Vagina (tissue), 2 donors: ENCODE results near the gene TTLL4. TPM values are rescaled to one million over a fixed set of nuclear protein-coding genes. Genes with fewer than 3 reads are reported as not detected.
"Not testable (repeated sequence)": the region's sequence is repeated elsewhere in the genome, so short reads cannot be mapped to it uniquely, and the experiment has no call there.

ENCODE experiments used
- DNase-seq, 2 donors: peaks; one replicate each; pipeline ENCODE4 v3.0.0-alpha.2; 2017; ENCODE audit errors: extremely low spot score in 2 of 2
- H3K27ac ChIP-seq: fragments of 200-600 bp; sonication (generic); one replicate; pipeline ENCODE4 v1.5.1; 2019
- H3K27me3 ChIP-seq: fragments of 200-600 bp; sonication (generic); one replicate; pipeline ENCODE4 v1.5.1; 2019
- H3K36me3 ChIP-seq, 2 donors: fragments of 200-600 bp; sonication (generic); one replicate each; pipeline ENCODE4 v1.5.1; 2017 to 2019
- H3K4me1 ChIP-seq: fragments of 200-600 bp; sonication (generic); one replicate; pipeline ENCODE4 v1.5.1; 2019
- H3K4me3 ChIP-seq, 2 donors: fragments of 200-600 bp; sonication (generic); 1 replicate in 1 of 2; 2 replicates in 1 of 2; pipeline ENCODE4 v1.5.1; 2016 to 2019
- H3K9me3 ChIP-seq: fragments of 200-600 bp; sonication (generic); one replicate; pipeline ENCODE4 v1.5.1; 2019
- POLR2A ChIP-seq, 2 donors: fragments of 450-650 bp; IDR thresholded peaks; one replicate each; pipeline ENCODE4 v1.6.1; 2017; ENCODE audit warnings: antibody characterized with exemption in 2 of 2, mild to moderate bottlenecking in 2 of 2, moderate library complexity in 2 of 2
- POLR2AphosphoS5 ChIP-seq, 2 donors: sonication (generic); formaldehyde crosslinking; IDR thresholded peaks; one replicate each; pipeline ENCODE4 v1.9.0; 2017; ENCODE audit warnings: antibody characterized with exemption in 2 of 2, mild to moderate bottlenecking in 2 of 2, low read depth in 1 of 2; ENCODE audit not compliant: insufficient read depth in 1 of 2
- intact Hi-C: fragments of 100-400 bp; cut with DNase I; formaldehyde crosslinking; loops from one replicate; pipeline ENCODE4 v1.15.1; 2023
- total RNA-seq: library from RNA; depleted of rRNA; stranded (reverse); fragments of >200 nt; gene quantifications from one replicate; pipeline ENCODE4 v1.2.3, GENCODE V29; 2016
- TF ChIP-seq, protein P1 (sequence below), 3 experiments: fragments of 450-650 bp in 2 of 3; fragments of 200-600 bp in 1 of 3; sonication (generic) in 1 of 3; IDR thresholded peaks; one replicate each; pipeline ENCODE4 v1.5.1; 2017 to 2019; ENCODE audit warnings: antibody characterized with exemption in 3 of 3, mild to moderate bottlenecking in 2 of 3, moderate library complexity in 2 of 3

The TTLL4 gene
- total RNA-seq, 1 donor from 2014 or later = 23.3 TPM

DNA sequence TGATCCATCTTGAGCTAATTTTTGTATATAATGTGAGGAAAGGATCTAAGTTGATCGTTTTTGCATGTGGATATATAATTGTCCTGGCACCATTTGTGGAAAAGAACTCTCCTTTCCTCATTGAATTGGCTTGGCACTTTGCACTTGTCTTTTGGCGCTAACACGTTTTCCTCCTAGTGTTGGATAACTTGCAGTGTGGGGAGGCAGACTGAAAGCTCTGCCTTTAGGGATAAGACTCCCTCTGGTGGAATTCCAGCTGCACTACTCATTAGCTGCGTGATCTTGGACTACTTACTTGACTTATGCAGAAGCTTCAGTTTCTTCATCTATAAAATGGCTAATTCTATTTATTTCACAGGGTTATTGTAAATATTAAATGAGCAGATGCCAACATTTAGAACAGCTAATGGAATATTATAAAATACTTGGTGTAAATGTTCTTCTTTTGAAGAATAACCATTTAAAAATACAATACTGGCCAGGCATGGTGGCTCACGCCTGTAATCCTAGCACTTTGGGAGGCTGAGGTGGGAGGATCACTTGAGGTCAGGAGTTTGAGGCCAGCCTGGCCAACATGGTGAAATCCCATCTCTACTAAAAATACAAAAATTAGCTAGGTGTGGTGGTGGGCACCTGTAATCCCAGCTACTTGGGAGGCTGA, 23.1 kb upstream of the TTLL4 start:
- DNase-seq, intact Hi-C loops: not testable (repeated sequence)
- H3K36me3 ChIP-seq = peaks cover 0 to 18% of the 10 kb centered on the region in 2 donors

DNA sequence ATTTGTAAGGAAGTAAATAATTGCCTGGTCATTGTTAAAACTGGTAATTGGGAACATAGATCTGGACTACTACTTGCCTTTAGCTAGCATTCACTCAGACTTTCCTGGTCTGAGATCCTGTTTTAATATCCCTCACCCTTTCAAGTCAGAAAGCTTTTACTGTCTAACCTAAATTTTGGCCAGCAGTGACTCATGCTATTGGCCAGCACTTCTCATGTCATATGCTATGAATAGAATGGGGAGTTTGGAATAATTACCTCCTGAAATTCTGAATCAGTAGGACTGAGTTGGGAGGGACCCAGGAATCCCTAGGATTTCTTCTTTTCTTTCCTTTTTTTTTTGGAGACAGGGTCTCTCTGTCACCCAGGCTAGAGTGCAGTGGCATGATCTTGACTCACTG, 19.4 kb upstream of the TTLL4 start:
- no peak for DNase-seq
- no peaks in the 10 kb centered on the region for H3K27me3 ChIP-seq
- no peaks in the 10 kb centered on the region for H3K4me1 ChIP-seq
- no peak for TF ChIP-seq POLR2AphosphoS5 (IDR thresholded peaks at IDR 0.05; ENCODE audit: insufficient read depth in 1 of 2, low read depth in 1 of 2)
- TF ChIP-seq, protein P1, sequence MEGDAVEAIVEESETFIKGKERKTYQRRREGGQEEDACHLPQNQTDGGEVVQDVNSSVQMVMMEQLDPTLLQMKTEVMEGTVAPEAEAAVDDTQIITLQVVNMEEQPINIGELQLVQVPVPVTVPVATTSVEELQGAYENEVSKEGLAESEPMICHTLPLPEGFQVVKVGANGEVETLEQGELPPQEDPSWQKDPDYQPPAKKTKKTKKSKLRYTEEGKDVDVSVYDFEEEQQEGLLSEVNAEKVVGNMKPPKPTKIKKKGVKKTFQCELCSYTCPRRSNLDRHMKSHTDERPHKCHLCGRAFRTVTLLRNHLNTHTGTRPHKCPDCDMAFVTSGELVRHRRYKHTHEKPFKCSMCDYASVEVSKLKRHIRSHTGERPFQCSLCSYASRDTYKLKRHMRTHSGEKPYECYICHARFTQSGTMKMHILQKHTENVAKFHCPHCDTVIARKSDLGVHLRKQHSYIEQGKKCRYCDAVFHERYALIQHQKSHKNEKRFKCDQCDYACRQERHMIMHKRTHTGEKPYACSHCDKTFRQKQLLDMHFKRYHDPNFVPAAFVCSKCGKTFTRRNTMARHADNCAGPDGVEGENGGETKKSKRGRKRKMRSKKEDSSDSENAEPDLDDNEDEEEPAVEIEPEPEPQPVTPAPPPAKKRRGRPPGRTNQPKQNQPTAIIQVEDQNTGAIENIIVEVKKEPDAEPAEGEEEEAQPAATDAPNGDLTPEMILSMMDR (IDR thresholded peaks at IDR 0.05) = no peak
- TF ChIP-seq POLR2A (IDR thresholded peaks at IDR 0.05) = no peak
- H3K36me3 ChIP-seq = peaks cover 0 to 25% of the 10 kb centered on the region in 2 donors
- H3K4me3 ChIP-seq = no peak overlapping the region
- H3K9me3 ChIP-seq = no peaks in the 10 kb centered on the region
- intact Hi-C loops = no loop called here
- H3K27ac ChIP-seq = peak overlapping the region; percentile 30

More for the DNA sequence above, 23.1 kb upstream of the TTLL4 start:
- H3K9me3 ChIP-seq, H3K4me3 ChIP-seq, H3K27me3 ChIP-seq, H3K27ac ChIP-seq, H3K4me1 ChIP-seq: not testable (repeated sequence)
- TF ChIP-seq, protein P1 (IDR thresholded peaks at IDR 0.05) = peak; percentile 17 to 54 (median 50)
- TF ChIP-seq POLR2AphosphoS5 (IDR thresholded peaks at IDR 0.05; ENCODE audit: insufficient read depth in 1 of 2, low read depth in 1 of 2) = peak in 1 of 2 donors; percentile 41

DNA sequence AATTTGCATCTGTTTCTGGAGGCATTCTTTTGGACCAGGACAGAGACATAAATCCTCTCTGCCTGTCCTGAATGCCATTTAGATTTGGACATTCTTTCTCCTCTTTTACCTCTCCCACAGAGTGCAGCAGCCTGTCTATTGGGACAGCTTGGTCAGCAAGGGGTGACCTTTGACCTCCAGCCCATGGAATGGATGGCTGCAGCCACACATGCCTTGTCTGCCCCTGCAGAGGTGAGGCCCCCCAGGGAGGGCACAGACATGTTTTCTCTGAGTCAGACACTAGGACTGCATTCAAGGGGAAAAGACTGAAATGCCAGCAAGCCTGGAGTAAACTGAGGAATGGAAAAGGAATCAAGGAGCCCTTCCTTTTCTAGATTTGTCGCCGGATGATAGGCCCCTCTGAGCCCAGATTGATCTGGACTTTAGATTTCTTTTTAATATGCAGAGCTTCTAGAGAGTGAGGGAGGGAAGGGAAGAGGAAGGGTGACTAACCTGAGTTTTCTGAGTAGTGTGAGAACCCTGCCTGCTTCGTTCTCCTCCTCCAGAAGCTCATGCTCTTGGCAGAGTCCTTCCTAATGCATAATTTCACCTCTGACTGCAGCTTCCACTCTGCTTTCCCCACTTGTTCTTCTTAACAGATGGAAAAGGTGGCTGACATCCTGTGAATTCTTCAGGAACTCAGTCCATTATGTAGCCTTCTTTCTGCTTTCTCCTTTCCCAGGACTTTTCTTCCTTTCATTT, 16.1 kb upstream of the TTLL4 start:
- Histone ChIP-seq H3K36me3 (peaks cover 0 to 41% of the 10 kb centered on the region in 2 donors), H3K27me3 (no peaks in the 10 kb centered on the region), H3K4me3 (no peak overlapping the region), H3K4me1 (no peaks in the 10 kb centered on the region), H3K9me3 (no peaks in the 10 kb centered on the region), H3K27ac (no peak overlapping the region)
- intact Hi-C loops = no loop called here
- no peak for DNase-seq
- TF ChIP-seq, protein P1 (IDR thresholded peaks at IDR 0.05) = no peak
- TF ChIP-seq POLR2AphosphoS5 (IDR thresholded peaks at IDR 0.05; ENCODE audit: insufficient read depth in 1 of 2, low read depth in 1 of 2) (no peak), POLR2A (IDR thresholded peaks at IDR 0.05) (no peak)

DNA sequence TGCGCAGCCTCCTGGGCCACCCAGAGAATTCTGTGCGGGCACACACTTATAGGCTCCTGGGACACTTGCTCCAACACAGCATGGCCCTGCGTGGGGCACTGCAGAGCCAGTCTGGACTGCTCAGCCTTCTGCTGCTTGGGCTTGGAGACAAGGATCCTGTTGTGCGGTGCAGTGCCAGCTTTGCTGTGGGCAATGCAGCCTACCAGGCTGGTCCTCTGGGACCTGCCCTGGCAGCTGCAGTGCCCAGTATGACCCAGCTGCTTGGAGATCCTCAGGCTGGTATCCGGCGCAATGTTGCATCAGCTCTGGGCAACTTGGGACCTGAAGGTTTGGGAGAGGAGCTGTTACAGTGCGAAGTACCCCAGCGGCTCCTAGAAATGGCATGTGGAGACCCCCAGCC, 11.8 kb upstream of the TTLL4 start:
- Histone ChIP-seq H3K27ac (no peak overlapping the region), H3K4me3 (no peak overlapping the region), H3K27me3 (no peaks in the 10 kb centered on the region), H3K9me3 (no peaks in the 10 kb centered on the region), H3K4me1 (no peaks in the 10 kb centered on the region), H3K36me3 (peaks cover 0 to 25% of the 10 kb centered on the region in 2 donors)
- TF ChIP-seq, protein P1 (IDR thresholded peaks at IDR 0.05) = no peak
- no peak for TF ChIP-seq POLR2A (IDR thresholded peaks at IDR 0.05)
- no peak for TF ChIP-seq POLR2AphosphoS5 (IDR thresholded peaks at IDR 0.05; ENCODE audit: insufficient read depth in 1 of 2, low read depth in 1 of 2)
- no peak for DNase-seq
- intact Hi-C loops = no loop called here

DNA sequence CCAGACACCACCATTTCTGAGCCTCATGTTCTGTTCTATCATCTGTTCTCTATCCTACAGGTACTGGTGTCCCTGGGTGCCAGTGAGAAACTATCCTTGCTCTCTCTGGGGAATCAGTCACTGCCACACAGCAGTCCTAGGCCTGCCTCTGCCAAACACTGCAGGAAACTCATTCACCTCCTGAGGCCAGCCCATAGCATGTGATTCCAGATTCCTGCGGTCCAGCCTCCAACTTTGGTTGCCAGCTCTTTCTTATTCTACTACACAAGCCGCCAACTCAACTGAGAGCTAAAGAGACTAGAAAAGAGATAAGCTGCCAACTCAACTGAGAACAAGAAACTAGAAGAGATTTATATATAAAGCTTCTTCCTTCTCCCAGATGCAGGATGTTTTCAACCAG, 8.8 kb upstream of the TTLL4 start:
- Histone ChIP-seq H3K4me3 (no peak overlapping the region), H3K27me3 (no peaks in the 10 kb centered on the region), H3K36me3 (peaks cover 0 to 16% of the 10 kb centered on the region in 2 donors), H3K9me3 (no peaks in the 10 kb centered on the region), H3K27ac (no peak overlapping the region), H3K4me1 (no peaks in the 10 kb centered on the region)
- intact Hi-C loops = no loop called here
- DNase-seq = no peak
- TF ChIP-seq, protein P1 (IDR thresholded peaks at IDR 0.05) = no peak
- TF ChIP-seq POLR2AphosphoS5 (IDR thresholded peaks at IDR 0.05; ENCODE audit: insufficient read depth in 1 of 2, low read depth in 1 of 2) (no peak), POLR2A (IDR thresholded peaks at IDR 0.05) (no peak)
